K562 (cell line): ENCODE results near the gene MAN1A1. TPM values are rescaled to one million over a fixed set of nuclear protein-coding genes. Genes with fewer than 3 reads are reported as not detected.

Experiments used
- ATF4 ChIP-seq: fragments of 450-650 bp; formaldehyde crosslinking; IDR thresholded peaks from 2 replicates; pipeline ENCODE4 v1.4.0; 2022; ENCODE audit warnings: mild to moderate bottlenecking, moderate library complexity
- BCL6 ChIP-seq: fragments of 250-450 bp; sonication (Bioruptor Pico); IDR thresholded peaks from 2 replicates; pipeline ENCODE4 v1.4.0; 2020
- BRF2 ChIP-seq: IDR thresholded peaks from 3 replicates; pipeline ENCODE4 v1.6.1; 2011; ENCODE audit warnings: borderline replicate concordance, mild to moderate bottlenecking; ENCODE audit not compliant: insufficient read length, insufficient read depth
- CBFB ChIP-seq: sonication (generic); formaldehyde crosslinking; IDR thresholded peaks from 2 replicates; pipeline ENCODE4 v1.4.0; 2020; ENCODE audit warnings: mild to moderate bottlenecking, missing genetic modification reagents
- CREBBP ChIP-seq: IDR thresholded peaks from one replicate; pipeline ENCODE4 v1.6.1; 2012; ENCODE audit warnings: low read depth, mild to moderate bottlenecking, control low read depth, inconsistent platforms, low read length
- FUS ChIP-seq: fragments of 200-400 bp; formaldehyde crosslinking; optimal IDR thresholded peaks from 2 replicates; pipeline ENCODE3; 2017; ENCODE audit warnings: low read depth, low read length
- HDAC1 ChIP-seq, 2 experiments: fragments of 450-650 bp; IDR thresholded peaks; 2 replicates each; pipeline ENCODE4 v1.6.1; 2016 to 2017; ENCODE audit warnings: inconsistent platforms in 1 of 2, mild to moderate bottlenecking in 1 of 2, moderate library complexity in 1 of 2
- KHSRP ChIP-seq: fragments of 450-650 bp; IDR thresholded peaks from 2 replicates; pipeline ENCODE4 v1.6.1; 2017
- MTA3 ChIP-seq: fragments of 450-650 bp; formaldehyde crosslinking; IDR thresholded peaks from 2 replicates; pipeline ENCODE4 v1.6.1; 2017; ENCODE audit warnings: mild to moderate bottlenecking, borderline replicate concordance
- PHB2 ChIP-seq: fragments of 450-650 bp; IDR thresholded peaks from 2 replicates; pipeline ENCODE4 v1.6.1; 2017; ENCODE audit warnings: low read depth
- REST ChIP-seq, 2 experiments: fragments of 450-650 bp; formaldehyde crosslinking in 1 of 2; IDR thresholded peaks; 2 replicates each; pipeline versions ENCODE4 v1.4.0 to v1.6.1; 2014 to 2020; ENCODE audit warnings: mild to moderate bottlenecking in 2 of 2, borderline replicate concordance in 1 of 2, low read depth in 1 of 2
- TRIM24 ChIP-seq, 2 experiments: fragments of 450-650 bp; IDR thresholded peaks; 2 replicates each; pipeline ENCODE4 v1.6.1; 2016
- ZNF197 ChIP-seq: fragments of 200-800 bp; sonication (Bioruptor generic); IDR thresholded peaks from 2 replicates; pipeline ENCODE4 v1.6.1; 2016; ENCODE audit warnings: low read depth, missing genetic modification characterization, missing compliant biosample characterization
- ZNF24 ChIP-seq: fragments of 450-650 bp; IDR thresholded peaks from 2 replicates; pipeline ENCODE4 v1.6.1; 2016
- ZNF780A ChIP-seq: fragments of 250-450 bp; sonication (Bioruptor Pico); IDR thresholded peaks from 2 replicates; pipeline ENCODE4 v1.5.0; 2021; ENCODE audit warnings: mild to moderate bottlenecking
- ZNF785 ChIP-seq: fragments of 250-450 bp; sonication (Bioruptor Pico); IDR thresholded peaks from 2 replicates; pipeline ENCODE4 v1.4.0; 2020; ENCODE audit warnings: mild to moderate bottlenecking
- polyA plus RNA-seq, 8 experiments: library from polyadenylated mRNA; depleted of rRNA in 4 of 8; stranded (reverse) in 5 of 8; unstranded in 3 of 8; fragments of >200 nt; fragmentation: Nextera tagmentation in 2 of 8; fragmentation: Illumina TruSeq in 1 of 8; extraction: Ambion mirVana in 2 of 8; extraction: Trizol in 1 of 8; gene quantifications; 2 replicates each; pipeline versions ENCODE4 v1.2.1 to v1.2.3, GENCODE V29; 2011 to 2014; ENCODE audit warnings: inconsistent platforms in 1 of 8, missing spikeins in 1 of 8
- total RNA-seq, 7 experiments: library from RNA; depleted of rRNA in 6 of 7; stranded (reverse); fragments of >200 nt in 6 of 7; fragmentation: Illumina TruSeq in 2 of 7; extraction: Trizol in 2 of 7; gene quantifications; 2 replicates each; pipeline versions ENCODE4 v1.2.1 to v1.2.3, GENCODE V29; 2011 to 2021; ENCODE audit warnings: low replicate concordance in 1 of 7

Gene MAN1A1
- total and polyA plus RNA-seq, 9 of the 15 experiments (the other 6 are each of a cell fraction or from before 2014, with no cell fraction given): 24.5 to 78.4 (median 59.7) TPM

- TF ChIP-seq REST (IDR thresholded peaks at IDR 0.05; ENCODE audit: borderline replicate concordance) (no peak), REST (CRISPR knock-in tag; IDR thresholded peaks at IDR 0.05; ENCODE audit: low read depth) (no peak), CREBBP (no peak), ZNF24 (no peak; the same call in 1 of the 2 replicates), BRF2 (no peak), BCL6 (CRISPR knock-in tag) (no peak), ATF4 (CRISPR knock-in tag) (no peak), ZNF785 (CRISPR knock-in tag) (no peak), CBFB (CRISPR knock-in tag) (no peak), PHB2 (no peak), HDAC1 (IDR thresholded peaks at IDR 0.05) (0 out of 4 replicates have a peak, but pooled peaks of 1 of the 2 experiments have one; percentile 40), ZNF197 (no peak), ZNF780A (no peak), KHSRP (no peak), TRIM24 (IDR thresholded peaks at IDR 0.05) (peak; percentile 69 to 86; a peak in 3 of 4 replicates), MTA3 (no peak), FUS (no peak)
Measured at GRCh38 chr6:119147101-119148053, 202.2 kb downstream of the MAN1A1 start (continued).
